ENCODE measurements around the gene NAALADL1. TPM values are rescaled to one million over a fixed set of nuclear protein-coding genes. Genes with fewer than 3 reads are reported as not detected.

The NAALADL1 gene
- total RNA-seq, 1 donor from 2014 or later, result 1.6 TPM

DNA sequence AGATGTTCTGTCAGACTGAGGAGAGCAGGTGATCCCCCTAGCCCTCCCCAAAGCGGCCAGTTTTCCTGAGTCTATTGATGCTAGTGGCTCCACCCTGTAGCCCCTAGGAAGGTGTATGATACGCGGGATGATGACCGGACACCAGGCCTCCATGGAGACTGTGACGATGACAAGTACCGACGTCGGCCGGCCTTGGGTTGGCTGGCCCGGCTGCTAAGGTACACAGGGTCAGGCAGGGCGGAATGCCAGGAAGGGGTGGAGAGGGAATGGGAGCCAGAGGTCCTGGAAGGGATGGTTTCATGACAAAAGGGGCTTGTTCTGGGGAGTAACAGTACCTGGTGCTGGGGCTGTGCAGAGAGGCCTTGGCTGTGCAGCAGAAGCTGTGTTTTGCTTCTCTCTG is 28.9 kb upstream of the NAALADL1 start:
- TF ChIP-seq, protein P1, sequence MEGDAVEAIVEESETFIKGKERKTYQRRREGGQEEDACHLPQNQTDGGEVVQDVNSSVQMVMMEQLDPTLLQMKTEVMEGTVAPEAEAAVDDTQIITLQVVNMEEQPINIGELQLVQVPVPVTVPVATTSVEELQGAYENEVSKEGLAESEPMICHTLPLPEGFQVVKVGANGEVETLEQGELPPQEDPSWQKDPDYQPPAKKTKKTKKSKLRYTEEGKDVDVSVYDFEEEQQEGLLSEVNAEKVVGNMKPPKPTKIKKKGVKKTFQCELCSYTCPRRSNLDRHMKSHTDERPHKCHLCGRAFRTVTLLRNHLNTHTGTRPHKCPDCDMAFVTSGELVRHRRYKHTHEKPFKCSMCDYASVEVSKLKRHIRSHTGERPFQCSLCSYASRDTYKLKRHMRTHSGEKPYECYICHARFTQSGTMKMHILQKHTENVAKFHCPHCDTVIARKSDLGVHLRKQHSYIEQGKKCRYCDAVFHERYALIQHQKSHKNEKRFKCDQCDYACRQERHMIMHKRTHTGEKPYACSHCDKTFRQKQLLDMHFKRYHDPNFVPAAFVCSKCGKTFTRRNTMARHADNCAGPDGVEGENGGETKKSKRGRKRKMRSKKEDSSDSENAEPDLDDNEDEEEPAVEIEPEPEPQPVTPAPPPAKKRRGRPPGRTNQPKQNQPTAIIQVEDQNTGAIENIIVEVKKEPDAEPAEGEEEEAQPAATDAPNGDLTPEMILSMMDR (IDR thresholded peaks at IDR 0.05; ENCODE audit: partially characterized antibody, unreplicated experiment), result no peak
- H3K4me3 Mint-ChIP-seq (ENCODE audit: unreplicated experiment), result no peak overlapping the region
- peaks cover 6% of the 10 kb centered on the region for H3K9me3 Mint-ChIP-seq (ENCODE audit: unreplicated experiment)
- H3K36me3 Mint-ChIP-seq (ENCODE audit: unreplicated experiment), result no peaks in the 10 kb centered on the region
- peaks cover 7% of the 10 kb centered on the region for H3K4me1 Mint-ChIP-seq (ENCODE audit: low read depth, unreplicated experiment)
- no peak overlapping the region for H3K27ac Mint-ChIP-seq (ENCODE audit: unreplicated experiment)
- no peak for DNase-seq
- peaks cover 6% of the 10 kb centered on the region for H3K27me3 Mint-ChIP-seq (ENCODE audit: unreplicated experiment)

GRCh38 chr11:65086809-65087208 is 28.5 kb upstream of the NAALADL1 start:
- Mint-ChIP-seq H3K36me3 (ENCODE audit: unreplicated experiment) (no peaks in the 10 kb centered on the region), H3K27me3 (ENCODE audit: unreplicated experiment) (peaks cover 6% of the 10 kb centered on the region), H3K4me1 (ENCODE audit: low read depth, unreplicated experiment) (peaks cover 7% of the 10 kb centered on the region), H3K4me3 (ENCODE audit: unreplicated experiment) (no peak overlapping the region), H3K9me3 (ENCODE audit: unreplicated experiment) (peaks cover 6% of the 10 kb centered on the region), H3K27ac (ENCODE audit: unreplicated experiment) (no peak overlapping the region)
- no peak for DNase-seq
- TF ChIP-seq, protein P1 (IDR thresholded peaks at IDR 0.05; ENCODE audit: partially characterized antibody, unreplicated experiment), result no peak

GRCh38 chr11:65085446-65085845 is 27.1 kb upstream of the NAALADL1 start:
- TF ChIP-seq, protein P1 (IDR thresholded peaks at IDR 0.05; ENCODE audit: partially characterized antibody, unreplicated experiment), result no peak
- DNase-seq, result no peak
- Mint-ChIP-seq H3K4me1 (ENCODE audit: low read depth, unreplicated experiment) (peaks cover 7% of the 10 kb centered on the region), H3K36me3 (ENCODE audit: unreplicated experiment) (no peaks in the 10 kb centered on the region), H3K27me3 (ENCODE audit: unreplicated experiment) (peaks cover 8% of the 10 kb centered on the region), H3K4me3 (ENCODE audit: unreplicated experiment) (peak overlapping the region; percentile 93), H3K9me3 (ENCODE audit: unreplicated experiment) (peaks cover 6% of the 10 kb centered on the region), H3K27ac (ENCODE audit: unreplicated experiment) (no peak overlapping the region)

DNA sequence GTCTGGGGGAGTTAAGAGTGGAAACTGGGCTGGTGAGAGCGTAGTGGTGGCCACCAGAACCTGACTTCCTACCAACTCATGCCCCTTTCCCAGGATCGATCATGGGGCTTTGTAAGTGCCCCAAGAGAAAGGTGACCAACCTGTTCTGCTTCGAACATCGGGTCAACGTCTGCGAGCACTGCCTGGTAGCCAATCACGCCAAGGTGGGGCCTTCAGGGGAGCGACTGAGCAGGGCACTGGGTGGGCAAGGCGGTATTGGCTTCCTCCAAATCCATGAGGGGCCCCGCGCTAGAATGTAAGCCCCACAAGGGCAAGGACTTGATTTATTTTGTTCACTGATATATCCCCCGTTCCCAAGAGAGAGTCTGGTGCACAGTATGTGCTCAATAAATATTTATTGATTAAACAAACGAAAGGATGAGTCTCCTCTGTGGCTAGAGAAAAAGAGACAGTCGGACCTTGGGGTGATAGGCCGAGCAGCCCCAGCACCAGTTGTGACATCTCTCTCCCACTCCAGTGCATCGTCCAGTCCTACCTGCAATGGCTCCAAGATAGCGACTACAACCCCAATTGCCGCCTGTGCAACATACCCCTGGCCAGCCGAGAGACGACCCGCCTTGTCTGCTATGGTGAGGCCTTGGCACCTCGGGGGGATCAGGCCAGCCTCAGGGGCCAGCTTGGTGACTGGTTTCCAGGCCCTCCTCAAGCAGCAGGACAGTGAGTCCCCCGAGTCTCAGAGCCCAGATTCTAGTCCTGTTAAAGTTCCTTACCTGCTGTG is 26.4 kb upstream of the NAALADL1 start:
- Mint-ChIP-seq H3K9me3 (ENCODE audit: unreplicated experiment) (peaks cover 6% of the 10 kb centered on the region), H3K4me1 (ENCODE audit: low read depth, unreplicated experiment) (peaks cover 7% of the 10 kb centered on the region), H3K27me3 (ENCODE audit: unreplicated experiment) (peaks cover 8% of the 10 kb centered on the region), H3K36me3 (ENCODE audit: unreplicated experiment) (no peaks in the 10 kb centered on the region), H3K27ac (ENCODE audit: unreplicated experiment) (peak overlapping the region; percentile 75), H3K4me3 (ENCODE audit: unreplicated experiment) (peak overlapping the region; percentile 93)
- TF ChIP-seq, protein P1 (IDR thresholded peaks at IDR 0.05; ENCODE audit: partially characterized antibody, unreplicated experiment), result no peak
- no peak for DNase-seq

DNA sequence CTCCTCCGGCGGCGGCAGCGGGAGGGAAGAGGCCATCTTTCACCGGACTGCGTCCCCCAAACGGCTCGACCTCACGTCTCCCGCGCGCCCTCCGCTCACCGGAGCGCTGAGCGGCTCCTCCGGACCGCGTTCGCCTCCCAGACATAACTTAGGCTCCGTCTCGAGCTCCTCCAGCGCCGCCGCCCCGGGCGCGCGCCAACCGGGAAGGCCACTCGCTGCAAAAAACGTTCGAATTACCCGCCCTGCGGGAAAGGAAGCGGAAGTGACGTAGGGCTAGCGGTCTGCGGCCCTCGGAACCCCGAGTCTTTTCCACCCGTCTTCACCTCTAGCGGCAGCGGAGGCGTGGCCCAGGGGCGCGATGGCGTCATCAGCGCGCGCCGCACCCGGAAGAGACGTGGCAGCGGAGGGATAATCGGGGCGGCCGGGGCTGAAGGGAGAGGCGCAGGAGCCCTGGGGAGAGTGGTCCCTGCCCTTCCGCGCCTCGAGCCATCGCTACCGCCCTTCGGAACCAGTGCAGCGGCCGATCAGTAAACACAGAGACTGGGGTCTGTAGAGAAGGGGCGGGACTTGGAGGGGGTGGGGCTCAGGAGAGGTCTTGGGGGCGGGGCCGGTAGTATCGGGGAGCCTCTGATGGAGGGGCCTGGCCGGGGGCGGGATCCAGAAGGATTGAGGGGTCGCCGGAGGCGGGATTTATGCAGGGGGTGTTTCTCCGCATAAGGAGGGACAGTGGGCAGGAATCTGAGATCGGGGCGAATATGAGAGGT is 25.7 kb upstream of the NAALADL1 start, which contains the start of the genes CDCA5 and ZFPL1:
CDCA5 (minus strand) TSS at position 207 of the 764 bp plus-strand sequence; CDS start at position 145, 62 bp downstream.
ZFPL1 (plus strand) TSS at position 389 of the 764 bp plus-strand sequence. CDS start 477 bp downstream, outside the sequence.
- TF ChIP-seq, protein P1 (IDR thresholded peaks at IDR 0.05; ENCODE audit: partially characterized antibody, unreplicated experiment), result no peak
- Mint-ChIP-seq H3K27ac (ENCODE audit: unreplicated experiment) (peak within 1 kb of the TSS; percentile 75), H3K36me3 (ENCODE audit: unreplicated experiment) (no peaks in the 10 kb centered on the region), H3K27me3 (ENCODE audit: unreplicated experiment) (peaks cover 8% of the 10 kb centered on the region), H3K9me3 (ENCODE audit: unreplicated experiment) (peaks cover 5% of the 10 kb centered on the region), H3K4me1 (ENCODE audit: low read depth, unreplicated experiment) (peaks cover 7% of the 10 kb centered on the region), H3K4me3 (ENCODE audit: unreplicated experiment) (peak within 1 kb of the TSS; percentile 93)
- DNase-seq, result peak; percentile 97
